H1 (cell line): ENCODE results near the gene MGME1.

Experiments used
- EGR1 ChIP-seq: IDR thresholded peaks from 2 replicates; pipeline ENCODE4 v1.6.1; 2011; ENCODE audit warnings: low read depth, low read length, borderline replicate concordance
- EP300 ChIP-seq, 2 experiments: IDR thresholded peaks; 1 replicate in 1 of 2; 2 replicates in 1 of 2; pipeline ENCODE4 v1.6.1; 2011 to 2012; ENCODE audit warnings: low read depth in 2 of 2, low read length in 2 of 2, mild to moderate bottlenecking in 2 of 2, borderline replicate concordance in 1 of 2, inconsistent platforms in 1 of 2, moderate library complexity in 1 of 2
- POLR2A ChIP-seq, 2 experiments: IDR thresholded peaks; 1 replicate in 1 of 2; 2 replicates in 1 of 2; pipeline ENCODE4 v1.6.1; 2011; ENCODE audit warnings: low read depth in 2 of 2, low read length in 2 of 2, mild to moderate bottlenecking in 2 of 2; ENCODE audit errors: control extremely low read depth in 1 of 2
- POU5F1 ChIP-seq: IDR thresholded peaks from 2 replicates; pipeline ENCODE4 v1.6.1; 2011; ENCODE audit warnings: low read depth, mild to moderate bottlenecking, low read length, moderate library complexity
- RNF2 ChIP-seq: fragments of 200-900, 300-1000 bp; sonication (generic); IDR thresholded peaks from 2 replicates; pipeline ENCODE4 v1.7.1; 2016; ENCODE audit warnings: borderline replicate concordance, low read depth, mild to moderate bottlenecking, antibody characterized with exemption, low read length; ENCODE audit not compliant: poor library complexity, severe bottlenecking; ENCODE audit errors: missing control alignments
- SIN3A ChIP-seq, 2 experiments: IDR thresholded peaks in 1 of 2; conservative IDR thresholded peaks in 1 of 2; 2 replicates each; pipeline ENCODE4 v1.6.1; 2011 to 2012; ENCODE audit warnings: low read length in 2 of 2, improper control_type of control experiment in 1 of 2, low read depth in 1 of 2, mild to moderate bottlenecking in 1 of 2
- SP1 ChIP-seq: IDR thresholded peaks from 2 replicates; pipeline ENCODE4 v1.6.1; 2011; ENCODE audit warnings: low read depth, low read length
- SRF ChIP-seq: IDR thresholded peaks from 2 replicates; pipeline ENCODE4 v1.6.1; 2011; ENCODE audit warnings: mild to moderate bottlenecking, low read depth, low read length, moderate library complexity
- YY1 ChIP-seq: IDR thresholded peaks from 2 replicates; pipeline ENCODE4 v1.6.1; 2011; ENCODE audit warnings: low read depth, mild to moderate bottlenecking, low read length
- TF ChIP-seq, protein P1 (sequence below), 3 experiments: IDR thresholded peaks; 1 replicate in 2 of 3; 2 replicates in 1 of 3; pipeline versions ENCODE4 v1.5.1 to v1.6.1; 2011; ENCODE audit warnings: low read length in 3 of 3, mild to moderate bottlenecking in 3 of 3, inconsistent platforms in 2 of 3, low read depth in 1 of 3, moderate library complexity in 1 of 3; ENCODE audit not compliant: insufficient read depth in 1 of 3; ENCODE audit errors: control extremely low read depth in 1 of 3

DNA sequence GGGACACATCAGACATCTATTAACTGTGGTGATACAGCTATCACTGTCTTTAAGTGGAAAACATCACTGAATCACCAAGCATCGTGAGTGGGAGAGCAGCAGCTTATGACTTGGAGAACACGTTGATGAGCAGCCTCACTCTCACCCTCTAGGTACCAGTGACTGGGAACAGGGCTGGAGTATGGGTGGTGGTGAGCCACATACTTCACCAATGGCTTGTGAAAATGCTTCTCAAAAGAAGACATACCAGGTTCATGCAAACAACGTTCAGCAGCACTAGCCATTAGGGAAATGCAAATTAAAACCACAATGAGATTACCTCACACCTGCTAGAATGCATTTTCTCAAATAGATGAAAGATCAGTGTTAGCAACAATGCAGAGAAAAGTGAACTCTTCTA is 25.5 kb upstream of the MGME1 start:
- TF ChIP-seq SIN3A (conservative IDR thresholded peaks at IDR 0.05 in 1 of 2, IDR thresholded peaks at IDR 0.05 in 1 of 2; ENCODE audit: low read depth in 1 of 2, low read length in 2 of 2) (no peak), EP300 (IDR thresholded peaks at IDR 0.05; ENCODE audit: borderline replicate concordance in 1 of 2, low read depth in 2 of 2, low read length in 2 of 2) (no peak), POLR2A (IDR thresholded peaks at IDR 0.05; ENCODE audit: control extremely low read depth in 1 of 2, low read depth in 2 of 2, low read length in 2 of 2) (0 out of 3 replicates have a peak, but pooled peaks of 1 of the 2 experiments have one; percentile 33), SP1 (no peak), YY1 (no peak), RNF2 (no peak), SRF (no peak), POU5F1 (no peak), EGR1 (no peak)
- TF ChIP-seq, protein P1, sequence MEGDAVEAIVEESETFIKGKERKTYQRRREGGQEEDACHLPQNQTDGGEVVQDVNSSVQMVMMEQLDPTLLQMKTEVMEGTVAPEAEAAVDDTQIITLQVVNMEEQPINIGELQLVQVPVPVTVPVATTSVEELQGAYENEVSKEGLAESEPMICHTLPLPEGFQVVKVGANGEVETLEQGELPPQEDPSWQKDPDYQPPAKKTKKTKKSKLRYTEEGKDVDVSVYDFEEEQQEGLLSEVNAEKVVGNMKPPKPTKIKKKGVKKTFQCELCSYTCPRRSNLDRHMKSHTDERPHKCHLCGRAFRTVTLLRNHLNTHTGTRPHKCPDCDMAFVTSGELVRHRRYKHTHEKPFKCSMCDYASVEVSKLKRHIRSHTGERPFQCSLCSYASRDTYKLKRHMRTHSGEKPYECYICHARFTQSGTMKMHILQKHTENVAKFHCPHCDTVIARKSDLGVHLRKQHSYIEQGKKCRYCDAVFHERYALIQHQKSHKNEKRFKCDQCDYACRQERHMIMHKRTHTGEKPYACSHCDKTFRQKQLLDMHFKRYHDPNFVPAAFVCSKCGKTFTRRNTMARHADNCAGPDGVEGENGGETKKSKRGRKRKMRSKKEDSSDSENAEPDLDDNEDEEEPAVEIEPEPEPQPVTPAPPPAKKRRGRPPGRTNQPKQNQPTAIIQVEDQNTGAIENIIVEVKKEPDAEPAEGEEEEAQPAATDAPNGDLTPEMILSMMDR (IDR thresholded peaks at IDR 0.05; ENCODE audit: control extremely low read depth in 1 of 3, insufficient read depth in 1 of 3, low read depth in 1 of 3, low read length in 3 of 3) = no peak
